ENCODE data around the gene IPPK.
"Not testable (repeated sequence)": the region's sequence is repeated elsewhere in the genome, so short reads cannot be mapped to it uniquely, and the experiment has no call there.

The IPPK gene

GRCh38 chr9:92598382-92598781 lies 71.5 kb downstream of the IPPK start:
- DNase-seq (ENCODE audit: low read depth), result no peak
- H3K4me3 ChIP-seq (ENCODE audit: low read depth, low read length), result no peak overlapping the region
- in situ Hi-C loops (cut with HindIII; ENCODE audit: low sequenced_read_pairs), result no loop called here
- no peak for TF ChIP-seq CTCF (IDR thresholded peaks at IDR 0.05; ENCODE audit: low read depth, low read length, missing control alignments)

- no peak for TF ChIP-seq CTCF (IDR thresholded peaks at IDR 0.05; ENCODE audit: low read depth, low read length, missing control alignments)
- no peak for DNase-seq (ENCODE audit: low read depth)
- in situ Hi-C loops (cut with HindIII; ENCODE audit: low sequenced_read_pairs), result no loop called here
- no peak overlapping the region for H3K4me3 ChIP-seq (ENCODE audit: low read depth, low read length)
These were observed 74.0 kb downstream of the IPPK start for GRCh38 chr9:92595930-92596329.

GRCh38 chr9:92595075-92595474 lies 74.9 kb downstream of the IPPK start:
- H3K4me3 ChIP-seq (ENCODE audit: low read depth, low read length); in situ Hi-C loops (cut with HindIII; ENCODE audit: low sequenced_read_pairs); DNase-seq (ENCODE audit: low read depth): not testable (repeated sequence)

GRCh38 chr9:92592946-92593861 lies 76.7 kb downstream of the IPPK start:
- in situ Hi-C loops (cut with HindIII; ENCODE audit: low sequenced_read_pairs), result no loop called here
- TF ChIP-seq CTCF (IDR thresholded peaks at IDR 0.05; ENCODE audit: low read depth, low read length, missing control alignments), result no peak
- no peak for DNase-seq (ENCODE audit: low read depth)
- no peak overlapping the region for H3K4me3 ChIP-seq (ENCODE audit: low read depth, low read length)

- H3K4me3 ChIP-seq (ENCODE audit: low read depth, low read length), result no peak overlapping the region
- no peak for TF ChIP-seq CTCF (IDR thresholded peaks at IDR 0.05; ENCODE audit: low read depth, low read length, missing control alignments)
- DNase-seq (ENCODE audit: low read depth), result no peak
- in situ Hi-C loops (cut with HindIII; ENCODE audit: low sequenced_read_pairs), result no loop called here
These were observed 77.4 kb downstream of the IPPK start for GRCh38 chr9:92592537-92592936.

GRCh38 chr9:92590377-92590776 lies 79.6 kb downstream of the IPPK start:
- in situ Hi-C loops (cut with HindIII; ENCODE audit: low sequenced_read_pairs), result no loop called here
- TF ChIP-seq CTCF (IDR thresholded peaks at IDR 0.05; ENCODE audit: low read depth, low read length, missing control alignments), result no peak
- no peak overlapping the region for H3K4me3 ChIP-seq (ENCODE audit: low read depth, low read length)
- no peak for DNase-seq (ENCODE audit: low read depth)

GRCh38 chr9:92589923-92590322 lies 80.0 kb downstream of the IPPK start:
- in situ Hi-C loops (cut with HindIII; ENCODE audit: low sequenced_read_pairs), result no loop called here
- no peak overlapping the region for H3K4me3 ChIP-seq (ENCODE audit: low read depth, low read length)
- no peak for TF ChIP-seq CTCF (IDR thresholded peaks at IDR 0.05; ENCODE audit: low read depth, low read length, missing control alignments)
- no peak for DNase-seq (ENCODE audit: low read depth)

All from astrocyte of the cerebellum (primary cell).